ENCODE measurements around the gene SH2D4B. TPM values are rescaled to one million over a fixed set of nuclear protein-coding genes. Genes with fewer than 3 reads are reported as not detected.

Gene SH2D4B
- total RNA-seq, 2 donors from 2014 or later = 0.10 TPM; not detected in 1

DNA sequence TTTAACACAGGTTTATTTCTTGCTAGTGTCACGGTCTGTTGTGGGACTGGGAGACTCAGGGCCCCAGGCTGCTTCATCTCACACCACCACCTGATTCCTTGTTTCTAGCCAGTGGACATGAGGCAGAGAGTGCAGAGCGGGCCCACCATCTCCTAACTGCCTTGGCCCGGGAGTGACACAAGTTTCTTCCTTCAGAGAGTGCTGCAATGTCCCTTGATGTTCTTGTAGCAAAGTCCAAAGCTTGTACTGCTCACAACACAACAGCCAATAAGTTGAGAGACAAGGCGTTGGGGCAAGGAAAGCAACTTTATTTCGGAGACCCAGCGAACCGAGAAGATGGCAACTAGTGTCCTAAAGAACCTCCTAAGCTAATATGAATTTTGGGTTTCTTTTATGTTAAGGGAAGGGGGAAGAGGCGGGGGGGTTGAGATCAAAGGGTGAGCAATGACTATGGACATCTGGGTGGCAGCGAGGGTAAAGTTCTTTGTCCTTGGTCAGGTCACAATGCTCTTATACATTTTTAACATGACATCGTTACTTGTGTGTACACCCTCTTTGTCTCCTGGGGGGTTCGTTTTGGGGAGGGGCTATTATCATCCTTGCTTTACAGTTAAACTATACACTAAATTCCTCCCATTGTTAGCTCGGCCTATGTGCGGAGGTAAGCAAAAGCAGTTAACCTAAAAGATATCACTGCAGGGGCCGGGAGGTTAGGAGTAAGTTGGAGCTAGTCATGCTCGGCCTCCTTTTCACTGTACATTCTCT, 31.6 kb downstream of the SH2D4B start:
- intact Hi-C loops (cut with DNase I) = no loop called here
- no peak for DNase-seq (ENCODE audit: low spot score)

DNA sequence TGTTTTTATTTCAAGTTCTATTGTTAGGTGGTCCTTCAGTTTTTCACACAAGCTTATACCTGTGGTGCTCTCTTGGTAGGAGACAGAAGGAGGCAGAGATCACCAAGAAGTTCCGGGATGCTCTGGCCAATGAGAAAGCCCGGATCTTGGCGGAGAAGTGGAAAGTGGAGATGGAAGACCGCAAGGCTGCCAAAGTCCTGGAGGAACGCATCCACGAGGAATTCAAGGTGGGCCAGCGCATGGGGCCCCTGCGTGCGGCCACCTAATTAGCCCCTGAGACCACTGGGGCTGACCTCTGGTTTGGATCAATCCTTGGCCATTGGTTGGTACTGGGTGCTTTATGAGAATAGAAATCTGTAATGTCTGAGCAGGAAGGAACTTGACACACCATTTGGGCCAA, 33.6 kb downstream of the SH2D4B start:
- intact Hi-C loops (cut with DNase I) = no loop called here

DNA sequence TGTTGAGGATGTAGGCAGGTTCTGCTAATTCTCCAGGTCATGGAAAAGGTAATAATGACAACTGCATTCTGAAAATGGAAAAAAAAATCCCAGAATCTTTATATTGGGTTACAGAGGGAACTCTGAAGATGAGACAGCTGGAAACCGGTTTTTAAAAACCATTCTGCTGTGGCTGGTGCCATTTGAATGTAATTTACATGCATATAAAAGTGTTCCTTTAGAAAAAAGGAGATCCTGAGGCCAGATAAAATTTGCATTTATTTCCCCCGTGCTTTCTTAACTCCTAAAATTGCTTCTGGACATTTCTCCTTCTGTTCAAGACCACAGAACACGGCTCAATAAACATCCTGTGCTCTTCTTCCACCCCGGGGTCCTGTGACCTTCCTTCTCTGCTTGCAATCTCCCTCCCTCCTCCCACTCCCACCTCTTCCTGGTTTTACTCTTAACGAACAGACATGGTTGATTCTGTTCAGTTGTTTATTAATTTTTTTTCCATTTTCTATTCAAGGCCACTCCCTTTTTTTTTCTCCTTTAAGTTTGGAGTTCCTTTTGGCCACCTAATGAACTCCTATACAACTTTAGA, 41.6 kb downstream of the SH2D4B start:
- intact Hi-C loops (cut with DNase I) = no loop called here
- no peak for DNase-seq (ENCODE audit: low spot score)

More for the DNA sequence above, 33.6 kb downstream of the SH2D4B start:
- no peak for DNase-seq (ENCODE audit: low spot score)

- DNase-seq (ENCODE audit: low spot score) = no peak
- intact Hi-C loops (cut with DNase I) = no loop called here
Measured at GRCh38 chr10:80579849-80580637, 42.3 kb downstream of the SH2D4B start.

DNA sequence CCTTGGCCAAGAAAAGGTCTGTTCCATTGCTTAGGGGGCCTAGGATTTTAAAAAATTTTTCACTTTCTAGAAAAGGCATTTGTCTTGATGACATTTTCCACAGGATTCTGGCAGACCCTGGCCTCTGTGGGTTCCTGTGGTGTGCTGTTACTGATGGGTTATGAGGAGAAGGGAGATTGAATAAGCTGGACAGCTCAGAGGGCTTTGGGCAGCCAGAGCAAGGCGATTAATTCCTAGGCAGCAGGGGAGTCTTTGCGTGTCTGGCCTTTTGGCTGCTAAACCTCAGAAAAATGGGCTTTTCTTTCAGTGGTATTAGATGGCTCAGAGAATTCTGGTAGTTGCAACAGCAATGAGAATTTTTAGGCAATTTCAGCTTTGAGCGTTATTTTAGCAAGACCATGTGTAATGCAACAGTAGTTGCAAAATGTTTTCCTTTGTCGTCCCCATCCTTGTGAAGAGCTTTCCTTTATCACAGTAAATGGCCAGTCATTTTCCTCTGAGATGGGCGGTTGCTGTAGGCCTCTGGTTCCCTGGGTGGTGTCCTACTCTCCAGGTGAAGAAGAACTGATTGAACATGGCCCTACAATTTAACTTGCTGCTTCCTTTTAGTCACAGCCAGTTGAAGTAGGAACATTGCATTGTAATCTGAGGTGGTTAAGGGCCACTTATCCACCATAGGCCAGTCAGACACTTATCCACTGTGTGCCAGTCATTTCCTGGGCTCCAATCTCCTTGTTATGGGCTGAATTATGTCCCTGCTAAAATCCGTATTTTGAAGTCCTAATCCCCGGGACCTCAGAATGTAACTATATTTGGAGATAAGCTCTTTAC, 43.2 kb downstream of the SH2D4B start:
- intact Hi-C loops (cut with DNase I) = no loop called here
- DNase-seq (ENCODE audit: low spot score) = no peak

DNA sequence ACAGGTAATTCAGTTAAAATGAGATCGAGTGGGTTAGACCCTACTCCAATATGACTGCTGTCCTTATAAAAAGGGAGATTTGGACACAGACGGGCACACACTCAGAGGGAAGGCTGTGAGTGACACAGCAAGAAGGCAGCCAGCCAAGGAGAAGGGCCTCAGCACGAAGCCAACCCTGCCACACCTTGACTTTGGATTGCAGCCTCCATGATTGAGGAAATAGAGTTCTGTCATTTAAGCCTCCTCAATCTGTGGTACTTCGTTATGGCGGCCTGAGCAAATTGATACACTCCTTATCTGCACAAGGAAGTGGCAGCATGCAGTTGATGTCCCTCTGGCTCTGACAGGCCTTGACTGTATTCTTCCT, 43.8 kb downstream of the SH2D4B start:
- no peak for DNase-seq (ENCODE audit: low spot score)
- intact Hi-C loops (cut with DNase I) = no loop called here

- intact Hi-C loops (cut with DNase I) = no loop called here
- DNase-seq (ENCODE audit: low spot score) = no peak
Measured at GRCh38 chr10:80582286-80582960, 44.7 kb downstream of the SH2D4B start.

DNA sequence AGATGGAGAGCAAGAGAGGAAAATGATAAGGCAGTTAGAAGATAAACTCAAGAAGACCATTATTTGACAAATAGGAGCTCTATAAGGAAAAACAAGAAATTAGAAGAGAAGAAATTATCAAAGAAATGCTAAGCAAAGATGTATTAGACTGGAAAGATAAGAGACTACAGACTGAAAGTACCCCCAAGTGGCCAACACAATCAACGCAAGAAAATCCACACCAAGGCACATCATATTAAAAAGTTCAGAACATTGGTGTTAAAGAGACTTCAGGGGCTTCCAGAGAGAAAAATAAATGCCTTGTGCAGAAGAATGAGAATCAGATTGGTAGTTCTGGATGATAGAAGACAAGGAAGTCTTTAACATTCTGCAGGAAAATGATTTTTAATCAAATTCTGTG, 46.0 kb downstream of the SH2D4B start:
- intact Hi-C loops (cut with DNase I) = no loop called here
- no peak for DNase-seq (ENCODE audit: low spot score)

DNA sequence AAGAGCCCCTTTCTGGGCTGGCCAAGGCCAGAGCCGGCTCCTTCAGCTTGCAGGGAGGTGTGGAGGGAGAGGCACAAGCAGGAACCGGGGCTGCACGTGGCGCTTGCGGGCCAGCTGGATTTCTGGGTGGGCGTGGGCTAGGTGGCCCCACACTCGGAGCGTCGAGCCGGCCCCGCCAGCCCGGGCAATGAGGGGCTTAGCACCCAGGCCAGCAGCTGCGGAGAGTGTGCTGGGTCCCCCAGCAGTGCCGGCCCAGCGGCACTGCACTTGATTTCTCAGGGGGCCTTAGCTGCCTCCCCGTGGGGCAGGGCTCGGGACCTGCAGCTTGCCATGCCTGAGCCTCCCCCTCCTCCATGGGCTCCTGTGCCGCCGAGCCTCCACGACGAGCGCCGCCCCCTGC, 48.1 kb downstream of the SH2D4B start:
- no peak for DNase-seq (ENCODE audit: low spot score)
- intact Hi-C loops (cut with DNase I) = no loop called here

- intact Hi-C loops (cut with DNase I) = no loop called here
- no peak for DNase-seq (ENCODE audit: low spot score)
Measured at GRCh38 chr10:80588546-80588945, 50.8 kb downstream of the SH2D4B start.

- intact Hi-C loops (cut with DNase I) = no loop called here
- no peak for DNase-seq (ENCODE audit: low spot score)
Measured at GRCh38 chr10:80589726-80590373, 52.1 kb downstream of the SH2D4B start.

DNA sequence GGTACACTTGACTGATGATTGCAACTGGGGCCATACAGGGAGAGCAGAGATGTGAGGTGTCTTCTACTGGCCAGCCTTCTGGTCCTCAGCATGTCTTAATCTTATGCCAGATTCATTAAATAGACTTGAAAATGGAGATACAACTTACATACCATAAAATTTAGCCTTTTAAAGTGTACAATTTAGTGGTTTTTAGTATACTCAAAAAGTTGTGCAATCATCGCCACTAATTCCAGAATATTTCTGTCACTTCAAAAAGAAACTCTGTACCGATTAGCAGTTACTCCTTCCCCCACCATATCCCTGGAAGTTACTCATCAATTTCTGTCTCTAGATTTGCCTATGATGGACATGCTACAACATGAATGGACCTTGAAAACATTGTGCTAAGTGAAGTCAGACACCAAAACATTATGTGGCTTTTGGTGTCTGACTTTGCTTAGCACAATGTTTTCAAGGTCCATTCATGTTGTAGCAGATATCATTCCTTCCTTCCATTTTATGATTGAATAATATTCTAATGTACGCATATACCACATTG, 53.0 kb downstream of the SH2D4B start:
- intact Hi-C loops (cut with DNase I) = no loop called here
- DNase-seq (ENCODE audit: low spot score) = no peak

DNA sequence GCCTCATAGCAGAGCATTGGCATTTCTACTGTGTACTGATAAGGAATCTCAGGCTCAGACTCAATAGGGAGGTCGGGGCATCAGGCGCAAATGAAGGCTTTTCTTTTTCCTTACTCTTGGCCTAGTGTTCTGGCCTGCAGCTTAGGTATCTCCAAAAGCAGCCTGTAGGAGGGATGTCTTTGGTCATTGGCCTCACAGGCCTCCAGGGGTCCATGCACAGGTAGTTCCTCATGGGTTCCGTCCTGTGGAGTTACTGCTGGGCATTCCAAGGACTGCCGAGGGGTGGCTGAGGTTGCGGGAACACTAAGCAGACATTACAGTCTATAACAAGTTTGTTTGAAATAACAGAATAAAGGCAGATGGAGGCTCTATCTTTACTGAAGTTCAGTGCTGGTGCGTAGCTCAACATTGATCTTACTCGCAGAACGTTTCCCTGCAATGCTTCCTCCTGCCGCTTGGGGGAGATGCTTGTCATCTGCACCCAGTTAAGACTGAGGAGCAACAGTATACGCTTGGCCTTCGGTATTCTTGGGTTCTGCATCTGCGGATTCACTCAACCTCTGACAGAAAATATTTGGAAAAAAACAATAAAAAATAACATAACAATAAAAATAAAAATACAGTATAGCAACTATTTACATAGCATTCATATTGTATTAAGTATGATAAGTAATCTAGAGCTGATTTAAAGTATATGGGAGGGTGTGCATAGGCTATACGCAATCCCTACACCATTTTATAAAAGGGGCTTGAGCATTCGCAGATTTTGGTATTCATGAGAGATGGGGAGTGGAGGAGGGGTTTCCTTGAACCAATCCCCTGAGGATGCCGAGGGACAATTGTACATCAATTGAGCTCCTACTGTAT, 58.9 kb downstream of the SH2D4B start:
- intact Hi-C loops (cut with DNase I) = no loop called here
- no peak for DNase-seq (ENCODE audit: low spot score)

- intact Hi-C loops (cut with DNase I) = no loop called here
- no peak for DNase-seq (ENCODE audit: low spot score)
Measured at GRCh38 chr10:80598084-80598798, 60.5 kb downstream of the SH2D4B start.

- DNase-seq (ENCODE audit: low spot score) = no peak
- intact Hi-C loops (cut with DNase I) = no loop called here
Measured at GRCh38 chr10:80598951-80599350, 61.2 kb downstream of the SH2D4B start.

- no peak for DNase-seq (ENCODE audit: low spot score)
- intact Hi-C loops (cut with DNase I) = no loop called here
Measured at GRCh38 chr10:80599424-80599847, 61.7 kb downstream of the SH2D4B start.

GRCh38 chr10:80600256-80600655, 62.6 kb downstream of the SH2D4B start:
- DNase-seq (ENCODE audit: low spot score) = no peak
- intact Hi-C loops (cut with DNase I) = no loop called here
